Fibroblast of mammary gland (primary cell): ENCODE results near the gene SLC26A4.
A peak's percentile ranks its signal among the peaks of the same experiment; 100 is the strongest.

Source experiments
- DNase-seq: peaks from one replicate; pipeline ENCODE4 v3.0.0-alpha.2; 2010; ENCODE audit warnings: low read depth
- H3K4me3 ChIP-seq: 2 replicates; pipeline ENCODE4 v1.5.1; 2011; ENCODE audit warnings: low read depth, mild to moderate bottlenecking, low read length, moderate library complexity; ENCODE audit not compliant: control insufficient read depth
- TF ChIP-seq, protein P1 (sequence below): conservative IDR thresholded peaks from 2 replicates; pipeline ENCODE4 v1.5.1; 2011; ENCODE audit warnings: low read depth, low read length, inconsistent platforms; ENCODE audit not compliant: control insufficient read depth, insufficient read depth

SLC26A4 gene

DNA sequence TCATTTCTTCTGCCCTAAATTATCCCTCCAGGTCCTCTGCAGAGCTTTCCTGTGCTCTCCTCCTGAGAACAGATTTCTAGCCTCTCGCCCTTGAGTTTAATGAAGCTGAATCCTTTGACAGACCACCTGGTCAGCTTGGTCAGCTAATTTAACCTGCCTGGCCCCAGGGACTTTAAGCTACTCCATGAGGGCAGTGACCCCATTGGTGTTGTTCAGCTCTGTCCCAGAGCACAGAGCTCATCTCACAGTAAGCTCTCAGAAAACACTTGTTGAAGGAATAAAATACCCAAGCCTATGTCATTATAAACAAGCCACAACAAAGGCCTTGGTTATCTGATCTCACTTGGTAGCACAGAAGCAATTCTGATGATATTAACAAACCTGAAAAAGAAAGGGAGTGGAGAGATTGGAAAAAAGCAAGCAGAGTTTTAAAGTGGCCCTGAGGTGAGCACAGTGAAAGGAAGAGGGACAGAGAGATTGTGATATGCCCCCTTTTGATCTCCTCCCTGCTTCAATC lies 24.4 kb downstream of the SLC26A4 start:
- no peak overlapping the region for H3K4me3 ChIP-seq
- TF ChIP-seq, protein P1, sequence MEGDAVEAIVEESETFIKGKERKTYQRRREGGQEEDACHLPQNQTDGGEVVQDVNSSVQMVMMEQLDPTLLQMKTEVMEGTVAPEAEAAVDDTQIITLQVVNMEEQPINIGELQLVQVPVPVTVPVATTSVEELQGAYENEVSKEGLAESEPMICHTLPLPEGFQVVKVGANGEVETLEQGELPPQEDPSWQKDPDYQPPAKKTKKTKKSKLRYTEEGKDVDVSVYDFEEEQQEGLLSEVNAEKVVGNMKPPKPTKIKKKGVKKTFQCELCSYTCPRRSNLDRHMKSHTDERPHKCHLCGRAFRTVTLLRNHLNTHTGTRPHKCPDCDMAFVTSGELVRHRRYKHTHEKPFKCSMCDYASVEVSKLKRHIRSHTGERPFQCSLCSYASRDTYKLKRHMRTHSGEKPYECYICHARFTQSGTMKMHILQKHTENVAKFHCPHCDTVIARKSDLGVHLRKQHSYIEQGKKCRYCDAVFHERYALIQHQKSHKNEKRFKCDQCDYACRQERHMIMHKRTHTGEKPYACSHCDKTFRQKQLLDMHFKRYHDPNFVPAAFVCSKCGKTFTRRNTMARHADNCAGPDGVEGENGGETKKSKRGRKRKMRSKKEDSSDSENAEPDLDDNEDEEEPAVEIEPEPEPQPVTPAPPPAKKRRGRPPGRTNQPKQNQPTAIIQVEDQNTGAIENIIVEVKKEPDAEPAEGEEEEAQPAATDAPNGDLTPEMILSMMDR = no peak

GRCh38 chr7:107686816-107687387 lies 26.3 kb downstream of the SLC26A4 start:
- TF ChIP-seq, protein P1 = no peak
- DNase-seq = no peak
- no peak overlapping the region for H3K4me3 ChIP-seq

More for the DNA sequence above, 24.4 kb downstream of the SLC26A4 start:
- DNase-seq = no peak

GRCh38 chr7:107687656-107688055 lies 27.0 kb downstream of the SLC26A4 start:
- TF ChIP-seq, protein P1 = no peak
- DNase-seq = peak; percentile 72
- H3K4me3 ChIP-seq = no peak overlapping the region

GRCh38 chr7:107689553-107689952 lies 28.9 kb downstream of the SLC26A4 start:
- TF ChIP-seq, protein P1 = no peak
- H3K4me3 ChIP-seq = no peak overlapping the region
- no peak for DNase-seq

- TF ChIP-seq, protein P1 = no peak
- no peak overlapping the region for H3K4me3 ChIP-seq
- no peak for DNase-seq
These were observed 29.5 kb downstream of the SLC26A4 start for GRCh38 chr7:107690084-107690483.

DNA sequence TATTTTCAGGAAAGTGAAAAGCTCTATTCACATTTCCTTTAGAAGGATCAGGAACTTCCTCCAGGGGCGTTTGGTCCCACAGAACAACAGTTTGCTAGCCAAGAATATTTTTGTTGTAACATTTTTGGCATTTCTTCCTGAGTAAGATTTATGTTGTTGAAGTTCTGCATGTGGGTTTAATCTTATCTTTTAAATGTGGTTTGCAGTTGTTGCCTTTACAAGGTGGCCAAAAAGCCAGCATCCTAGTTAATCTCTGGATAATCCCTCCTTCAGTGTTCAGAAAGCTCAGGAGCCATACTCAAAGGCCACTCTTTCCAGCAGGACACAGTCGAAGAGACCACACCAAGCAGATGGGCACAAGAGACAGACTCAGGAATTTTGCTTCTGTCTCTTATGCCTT lies 30.0 kb downstream of the SLC26A4 start:
- TF ChIP-seq, protein P1 = no peak
- DNase-seq = peak; percentile 46

More for the DNA sequence above, 30.0 kb downstream of the SLC26A4 start:
- no peak overlapping the region for H3K4me3 ChIP-seq
